ENCODE results near the gene ACP2.
"Not testable (repeated sequence)": the region's sequence is repeated elsewhere in the genome, so short reads cannot be mapped to it uniquely, and the experiment has no call there.

The ACP2 gene

DNA sequence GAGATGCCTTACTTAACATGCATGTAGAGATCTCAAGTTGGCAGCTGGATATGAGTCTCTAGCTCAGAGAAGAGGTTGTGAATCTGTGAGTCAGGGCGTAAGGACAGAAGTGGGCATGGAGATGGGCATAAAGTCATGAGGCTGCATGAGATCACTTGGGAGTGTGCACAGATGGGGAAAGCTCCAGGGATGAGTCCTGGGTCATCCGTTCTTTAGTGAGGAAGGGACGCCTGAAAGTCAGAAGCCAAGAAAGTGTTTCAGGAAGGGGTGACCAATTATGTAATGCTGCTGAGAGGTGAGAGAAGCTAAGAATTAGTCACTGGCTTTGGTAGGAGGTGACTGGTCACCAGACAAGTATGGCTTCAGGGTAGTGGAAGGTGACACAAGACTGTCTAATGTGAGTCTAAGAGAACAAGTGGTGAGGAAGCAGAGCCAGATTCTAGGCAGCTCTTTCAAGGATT, 6.7 kb downstream of the ACP2 start:
- no peak for DNase-seq

DNA sequence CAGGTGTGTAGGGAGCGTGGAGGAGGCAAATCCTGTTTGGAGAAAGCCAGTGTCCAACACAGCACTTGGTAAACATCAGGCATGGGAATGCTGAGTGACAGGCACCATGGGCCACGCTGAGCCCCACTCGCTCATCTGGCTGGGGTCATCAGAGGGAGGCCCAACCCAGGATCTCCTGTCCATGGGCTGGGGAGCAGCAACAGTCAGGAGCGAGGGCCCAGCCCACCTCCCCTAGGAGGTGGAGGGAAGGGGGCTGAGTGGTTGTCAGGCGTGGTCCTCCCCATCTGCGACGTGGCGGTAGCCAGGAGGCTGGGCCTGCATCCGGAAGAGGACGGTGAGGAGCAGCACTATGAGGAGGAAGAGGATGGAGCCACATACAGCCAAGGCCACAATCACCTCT, 8.8 kb downstream of the ACP2 start:
- no peak for DNase-seq

DNA sequence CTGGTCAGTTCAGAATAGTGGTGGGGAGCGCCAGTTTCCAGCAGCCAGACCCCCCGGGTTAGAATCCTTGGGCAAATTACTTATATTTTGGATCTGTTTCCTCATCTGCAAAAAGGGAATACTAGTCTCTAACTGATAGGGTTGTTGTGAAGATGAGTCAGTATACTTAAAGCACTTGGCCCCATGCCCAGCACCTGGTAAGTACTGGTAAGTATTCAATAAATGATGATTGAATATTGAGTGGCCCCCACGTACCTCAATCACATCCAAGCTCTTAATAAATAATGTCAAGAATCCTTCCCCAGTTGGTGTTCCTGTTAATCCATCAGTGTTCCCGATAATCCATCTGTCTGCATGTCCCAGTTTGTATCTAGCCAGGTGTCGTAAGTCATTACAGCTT, 12.1 kb downstream of the ACP2 start:
- DNase-seq, result peak; percentile 13

DNA sequence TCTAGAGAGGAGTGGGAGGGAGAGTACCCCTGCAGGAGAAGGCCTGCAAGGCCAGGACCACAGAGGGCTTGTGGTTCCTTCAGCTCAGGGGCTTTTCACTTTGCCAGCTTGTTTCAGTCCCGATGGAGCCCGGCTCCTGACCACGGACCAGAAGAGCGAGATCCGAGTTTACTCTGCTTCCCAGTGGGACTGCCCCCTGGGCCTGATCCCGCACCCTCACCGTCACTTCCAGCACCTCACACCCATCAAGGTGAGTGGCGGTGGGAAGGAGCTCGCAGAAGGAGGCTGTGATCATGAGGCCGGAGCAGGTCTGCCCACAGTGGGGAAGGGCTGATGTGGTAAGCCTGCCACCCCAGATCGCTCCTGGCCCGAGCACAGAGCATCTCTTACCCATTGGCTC, 13.5 kb downstream of the ACP2 start:
- no peak for DNase-seq

DNA sequence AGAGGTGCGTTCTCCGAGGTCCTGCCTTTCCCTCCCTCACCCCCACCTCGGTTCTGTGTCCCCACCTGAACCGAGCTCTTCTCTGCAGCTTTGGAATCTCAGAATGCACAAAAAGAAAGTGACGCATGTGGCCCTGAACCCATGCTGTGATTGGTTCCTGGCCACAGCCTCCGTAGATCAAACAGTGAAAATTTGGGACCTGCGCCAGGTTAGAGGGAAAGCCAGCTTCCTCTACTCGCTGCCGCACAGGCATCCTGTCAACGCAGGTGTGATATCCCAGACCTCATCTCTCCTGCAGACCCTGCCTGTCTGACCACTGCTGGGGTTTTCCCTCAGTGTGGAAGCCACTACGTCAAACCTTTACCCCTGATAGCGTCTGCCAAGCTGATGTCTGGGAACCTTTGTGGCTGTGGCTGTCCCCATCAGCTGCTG, 13.9 kb downstream of the ACP2 start:
- DNase-seq, result no peak

DNA sequence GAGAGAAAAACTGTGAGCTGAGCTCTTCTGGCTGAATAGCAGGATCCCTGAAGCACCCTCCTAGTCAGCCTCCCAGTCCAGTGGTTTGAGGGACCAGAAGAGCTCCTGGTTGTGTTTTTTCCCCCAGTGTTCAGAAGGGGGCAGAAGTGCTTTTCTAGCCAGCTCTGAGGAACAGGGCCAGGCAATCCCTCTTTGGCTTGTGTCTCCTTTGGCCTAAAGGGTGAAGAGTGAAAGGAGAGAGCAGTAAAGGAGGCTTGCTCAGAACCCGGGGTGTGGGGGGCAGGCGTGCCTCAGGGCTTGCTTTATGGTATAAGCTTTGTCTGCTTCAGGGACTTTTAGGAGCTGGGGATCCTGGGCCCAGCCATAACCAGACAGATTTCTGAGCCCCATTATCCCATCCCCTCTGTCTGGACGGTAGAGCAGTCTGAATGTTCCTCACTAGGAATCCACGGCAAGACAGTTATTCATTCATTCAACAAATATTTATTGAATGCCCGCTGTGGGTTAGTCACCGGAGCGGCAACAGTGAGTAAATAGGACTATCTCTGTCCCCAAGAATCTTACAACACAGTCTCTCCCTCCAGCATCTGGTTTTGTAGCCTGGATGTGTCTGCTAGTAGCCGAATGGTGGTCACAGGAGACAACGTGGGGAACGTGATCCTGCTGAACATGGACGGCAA, 14.5 kb downstream of the ACP2 start:
- DNase-seq, result no peak

GRCh38 chr11:47233051-47233450, 15.6 kb downstream of the ACP2 start:
- DNase-seq, result no peak

DNA sequence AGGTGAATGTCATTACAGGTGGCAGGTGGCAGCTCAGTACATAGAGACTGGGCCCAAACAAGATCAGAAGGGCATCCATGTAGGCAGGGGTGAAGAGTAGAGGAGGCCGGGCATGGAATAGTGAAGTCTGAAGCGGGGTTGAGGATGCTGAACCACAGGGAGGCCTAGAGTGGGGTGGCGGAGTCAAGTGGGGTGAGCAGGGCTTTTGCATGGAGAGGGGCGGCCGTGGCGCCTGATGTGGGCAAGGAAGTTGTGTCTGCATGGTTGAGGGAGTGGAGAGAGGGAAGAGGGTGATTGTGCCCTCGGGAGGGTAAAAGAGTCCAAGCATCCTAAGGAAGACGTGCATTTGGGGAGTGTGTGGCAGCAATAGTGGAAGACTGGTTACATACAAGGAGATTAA, 19.5 kb downstream of the ACP2 start:
- DNase-seq, result no peak

GRCh38 chr11:47225552-47226400, 22.8 kb downstream of the ACP2 start:
- no peak for DNase-seq

GRCh38 chr11:47222696-47223095, 25.9 kb downstream of the ACP2 start:
- DNase-seq, result no peak

DNA sequence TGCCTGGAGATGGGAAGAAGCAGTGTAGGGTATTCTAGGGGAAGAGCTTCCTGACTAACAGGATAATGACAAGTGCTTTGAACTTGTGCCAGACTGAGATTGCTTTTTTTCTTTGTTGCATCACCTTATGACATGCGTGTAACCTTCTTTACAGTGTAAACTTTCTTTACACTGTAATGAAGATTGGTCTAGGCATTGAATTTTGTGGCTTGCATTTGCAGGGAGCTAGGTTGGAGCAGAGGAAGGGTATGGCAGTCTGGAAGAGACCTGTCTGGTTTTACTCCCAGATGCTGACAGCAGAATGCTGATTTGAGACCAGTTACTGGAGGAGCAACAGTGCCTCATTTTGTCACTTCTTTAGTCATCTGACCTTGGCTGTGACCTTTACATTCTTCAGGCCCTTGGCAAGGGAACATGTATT, 28.2 kb downstream of the ACP2 start:
- no peak for DNase-seq

DNA sequence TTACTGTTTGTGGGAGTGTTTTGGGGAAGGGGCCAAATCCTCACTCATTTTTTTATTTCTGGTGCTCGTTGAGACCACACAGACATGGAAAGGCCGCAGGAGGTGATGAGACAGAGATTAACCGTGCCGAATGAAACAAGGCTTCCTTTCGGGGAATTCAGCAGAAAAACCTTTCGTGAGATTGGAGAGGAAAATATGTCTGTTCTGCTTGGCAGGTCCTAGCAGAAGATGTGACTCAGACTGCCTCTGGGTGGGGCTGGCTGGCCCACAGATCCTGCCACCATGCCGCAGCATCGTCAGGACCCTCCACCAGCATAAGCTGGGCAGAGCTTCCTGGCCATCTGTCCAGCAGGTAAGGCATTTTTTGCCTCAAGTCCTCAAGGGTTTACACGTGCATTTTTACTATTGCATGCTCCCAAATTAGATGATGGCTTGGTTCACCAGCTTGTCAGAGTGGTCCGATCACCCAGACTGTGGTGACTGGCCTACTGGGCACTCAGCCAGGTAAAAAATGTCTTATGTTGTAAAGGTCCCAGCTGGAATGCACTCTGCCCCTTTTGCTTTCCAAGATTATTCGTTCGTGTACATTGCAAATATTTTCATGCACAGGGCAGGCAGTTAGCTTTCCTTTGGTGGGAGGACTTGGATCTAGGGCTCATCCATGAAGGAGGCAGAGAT, 32.4 kb downstream of the ACP2 start:
- no peak for DNase-seq

- peak; percentile 59 for DNase-seq
Observed at GRCh38 chr11:47215366-47215910, 33.2 kb downstream of the ACP2 start.

- DNase-seq, result peak; percentile 95
Observed at GRCh38 chr11:47213950-47214565, 34.6 kb downstream of the ACP2 start.

- DNase-seq, result no peak
Observed at GRCh38 chr11:47212938-47213337, 35.7 kb downstream of the ACP2 start.

GRCh38 chr11:47208628-47209027, 40.0 kb downstream of the ACP2 start:
- DNase-seq, result no peak

- DNase-seq, result not testable (repeated sequence)
Observed at GRCh38 chr11:47208008-47208552, 40.5 kb downstream of the ACP2 start.

DNA sequence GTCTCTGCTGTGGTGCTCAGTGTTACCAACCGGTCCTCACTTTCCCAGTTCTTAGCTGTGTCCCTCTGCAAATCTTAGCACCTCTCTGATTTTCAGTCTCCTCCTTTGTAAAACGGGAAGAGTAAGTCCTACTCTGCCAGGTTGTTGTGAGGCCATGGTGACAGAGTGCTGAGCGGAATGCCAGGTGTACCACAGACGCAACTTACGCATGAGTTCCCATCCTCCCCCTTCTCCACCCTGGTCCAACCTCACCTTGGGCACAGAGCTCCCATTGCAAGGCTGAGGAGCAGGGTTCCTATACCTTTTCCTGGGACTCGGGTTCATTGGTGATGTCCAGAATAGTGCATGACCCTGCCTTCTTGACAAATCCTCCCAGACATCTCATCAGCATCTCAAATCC, 41.2 kb downstream of the ACP2 start:
- DNase-seq, result no peak

- DNase-seq, result not testable (repeated sequence)
Observed at GRCh38 chr11:47206577-47206976, 42.0 kb downstream of the ACP2 start.

DNA sequence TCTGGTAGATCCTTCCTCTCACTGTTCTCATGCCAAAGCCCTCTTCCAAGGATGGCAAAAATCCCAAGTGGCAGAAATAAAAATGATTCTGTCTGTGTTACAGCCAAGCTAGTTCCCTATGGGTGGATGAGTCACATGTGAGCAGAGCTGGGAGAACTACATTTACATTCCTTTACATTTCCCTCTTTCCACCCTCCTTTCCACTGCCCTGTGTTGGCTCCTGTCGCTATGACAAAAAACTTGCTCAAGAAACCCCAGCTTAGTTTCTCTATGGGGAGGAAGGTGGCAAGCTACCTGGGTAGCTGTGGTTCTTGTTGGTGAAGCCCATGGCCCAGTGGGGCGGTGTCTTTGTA, 44.0 kb downstream of the ACP2 start:
- no peak for DNase-seq

- no peak for DNase-seq
Observed at GRCh38 chr11:47202576-47202975, 46.0 kb downstream of the ACP2 start.

DNA sequence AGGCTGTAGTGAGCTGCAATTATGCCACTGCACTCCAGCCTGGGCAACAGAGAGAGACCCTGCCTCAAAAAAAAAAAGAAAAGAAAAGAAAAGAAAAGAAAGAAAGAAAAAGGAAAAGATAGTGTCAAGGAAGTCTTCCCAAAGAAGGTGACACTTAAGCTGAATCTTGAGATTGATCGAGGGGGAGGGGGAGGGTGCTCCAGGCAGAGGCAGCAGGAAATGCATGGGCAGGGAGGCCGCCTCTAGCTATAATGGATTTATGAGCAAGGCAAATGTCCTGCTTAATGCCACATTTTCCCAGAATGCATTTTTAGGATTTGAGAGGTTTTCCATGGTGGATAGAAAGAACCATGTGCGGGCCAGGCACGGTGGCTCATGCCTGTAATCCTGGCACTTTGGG, 47.6 kb downstream of the ACP2 start:
- no peak for DNase-seq

DNA sequence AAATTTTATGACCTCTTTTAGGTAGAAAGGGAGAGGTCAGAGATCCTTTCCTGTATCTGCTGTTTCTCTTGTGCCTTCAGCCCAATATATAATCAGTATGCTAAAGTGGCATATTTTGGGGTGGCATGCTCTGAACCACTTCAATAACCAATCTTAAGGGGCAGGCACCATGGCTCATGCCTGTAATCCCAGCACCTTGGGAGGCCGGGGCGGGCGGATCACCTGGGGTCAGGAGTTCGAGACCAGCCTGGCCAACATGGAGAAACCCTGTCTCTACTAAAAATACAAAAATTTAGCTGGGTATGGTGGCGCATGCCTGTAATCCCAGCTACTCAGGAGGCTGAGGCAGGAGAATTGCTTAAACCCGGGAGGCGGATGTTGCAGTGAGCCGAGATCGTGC, 50.5 kb downstream of the ACP2 start:
- DNase-seq, result not testable (repeated sequence)
